ENCODE measurements around the gene CPSF6. TPM values are rescaled to one million over a fixed set of nuclear protein-coding genes. Genes with fewer than 3 reads are reported as not detected.

The CPSF6 gene
- total and polyA plus RNA-seq, 2 of the 4 experiments (the other 2 are of a cell fraction): 9.1 to 39.3 TPM

DNA sequence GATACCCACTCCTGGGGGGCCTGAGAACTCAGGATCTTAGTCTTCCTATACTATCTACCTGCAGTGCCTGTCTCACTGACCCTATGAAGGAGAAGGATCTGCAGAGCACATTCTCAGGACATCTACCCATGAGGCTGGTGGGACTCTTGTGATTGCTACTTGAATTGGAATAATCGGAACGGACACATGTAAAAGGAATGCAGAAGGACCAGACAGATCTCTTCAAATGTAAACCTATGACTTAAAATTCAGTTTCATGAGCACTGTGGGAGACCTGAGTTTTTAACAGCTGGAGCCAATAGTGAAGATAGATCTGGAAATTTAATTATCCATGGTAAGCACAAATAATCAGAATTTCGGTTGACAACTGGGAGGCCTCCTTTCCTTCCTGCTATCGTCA is 35.2 kb upstream of the CPSF6 start:
- Histone ChIP-seq H2BK15ac (ENCODE audit: low read depth, low read length) (no peak overlapping the region), H2BK5ac (ENCODE audit: low read depth, low read length, poor library complexity, severe bottlenecking) (no peak overlapping the region), H3K56ac (ENCODE audit: extremely low read depth, insufficient read depth, low read length) (no peak overlapping the region), H2AFZ (replicated peaks; ENCODE audit: low read length, poor library complexity) (no peak overlapping the region), H3K23ac (ENCODE audit: low read depth, low read length) (no peak overlapping the region), H2AK9ac (replicated peaks; ENCODE audit: low read depth, low read length, poor library complexity) (no peak overlapping the region), H2BK120ac (ENCODE audit: low read depth, low read length) (no peak overlapping the region), H3K36me3 (ENCODE audit: control insufficient read depth, insufficient read depth, low read length) (no peaks in the 10 kb centered on the region), H4K8ac (ENCODE audit: low read depth in 2 of 2, low read length in 2 of 2) (no peak overlapping the region), H3K27ac (ENCODE audit: insufficient read depth, low read length) (no peak overlapping the region), H3K4ac (ENCODE audit: low read depth, low read length) (no peak overlapping the region), H3K9ac (ENCODE audit: low read depth, low read length) (no peak overlapping the region), H3K79me1 (ENCODE audit: low read depth in 1 of 2, low read length in 2 of 2) (no peaks in the 10 kb centered on the region), H3K4me2 (ENCODE audit: low read depth, low read length) (no peak overlapping the region), H2BK20ac (ENCODE audit: low read depth, low read length) (no peak overlapping the region), H3K18ac (ENCODE audit: low read depth, low read length) (no peak overlapping the region), H4K20me1 (ENCODE audit: insufficient read depth, low read length) (no peaks in the 10 kb centered on the region), H3K9me3 (ENCODE audit: control insufficient read depth, insufficient read depth, low read length) (peaks cover 5% of the 10 kb centered on the region), H3K9me1 (ENCODE audit: insufficient read depth, low read length) (no peaks in the 10 kb centered on the region), H3K27me3 (ENCODE audit: control insufficient read depth, insufficient read depth, low read length) (no peaks in the 10 kb centered on the region; the same call in 1 of the 2 replicates), H3K4me3 (ENCODE audit: insufficient read depth, low read depth, low read length) (no peak overlapping the region), H3K14ac (replicated peaks; ENCODE audit: low read depth, low read length) (no peak overlapping the region), H4K91ac (ENCODE audit: insufficient read depth, low read depth, low read length) (no peak overlapping the region), H2AK5ac (ENCODE audit: low read depth, low read length) (no peak overlapping the region), H3K4me1 (ENCODE audit: control insufficient read depth, insufficient read depth, low read length) (no peaks in the 10 kb centered on the region), H4K5ac (ENCODE audit: low read depth, low read length) (no peak overlapping the region)
- dilution Hi-C loops (cut with HindIII; ENCODE audit: low sequenced_read_pairs, unreplicated experiment): no loop called here
- intact Hi-C loops (cut with micrococcal nuclease): no loop called here
- no CpG with 5 or more reads among the region's 4 CpGs for WGBS, 2 experiments (ENCODE audit: extremely low coverage in 2 of 2, insufficient read length in 1 of 2)
- CTCF ChIA-PET: no interaction called here
- in situ Hi-C loops (cut with MboI; ENCODE audit: low sequenced_read_pairs): no loop called here
- no TSS peak for BruUV-seq (replicated peaks)
- TF ChIP-seq CEBPB (IDR thresholded peaks at IDR 0.05; ENCODE audit: low read depth, low read length) (no peak), ELK1 (IDR thresholded peaks at IDR 0.05; ENCODE audit: borderline replicate concordance, low read depth, low read length) (no peak), FOS (IDR thresholded peaks at IDR 0.05; ENCODE audit: low read depth, low read length) (no peak), RFX5 (IDR thresholded peaks at IDR 0.05; ENCODE audit: low read depth, low read length) (no peak), RCOR1 (IDR thresholded peaks at IDR 0.05; ENCODE audit: insufficient replicate concordance, low read length) (no peak), MAZ (IDR thresholded peaks at IDR 0.05; ENCODE audit: borderline replicate concordance, low read depth, low read length) (no peak), CHD1 (IDR thresholded peaks at IDR 0.05; ENCODE audit: low read depth, low read length) (no peak), SMC3 (IDR thresholded peaks at IDR 0.05; ENCODE audit: low read depth, low read length) (no peak), MAFK (IDR thresholded peaks at IDR 0.05; ENCODE audit: low read depth, low read length) (no peak), NFE2L2 (IDR thresholded peaks at IDR 0.05; ENCODE audit: low read depth, low read length) (no peak), POLR2A (IDR thresholded peaks at IDR 0.05; ENCODE audit: low read depth, low read length) (no peak), MXI1 (IDR thresholded peaks at IDR 0.05; ENCODE audit: borderline replicate concordance, low read depth, low read length) (no peak), BHLHE40 (IDR thresholded peaks at IDR 0.05; ENCODE audit: low read depth, low read length) (no peak), RAD21 (IDR thresholded peaks at IDR 0.05; ENCODE audit: low read length) (no peak)
- TF ChIP-seq, protein P1, sequence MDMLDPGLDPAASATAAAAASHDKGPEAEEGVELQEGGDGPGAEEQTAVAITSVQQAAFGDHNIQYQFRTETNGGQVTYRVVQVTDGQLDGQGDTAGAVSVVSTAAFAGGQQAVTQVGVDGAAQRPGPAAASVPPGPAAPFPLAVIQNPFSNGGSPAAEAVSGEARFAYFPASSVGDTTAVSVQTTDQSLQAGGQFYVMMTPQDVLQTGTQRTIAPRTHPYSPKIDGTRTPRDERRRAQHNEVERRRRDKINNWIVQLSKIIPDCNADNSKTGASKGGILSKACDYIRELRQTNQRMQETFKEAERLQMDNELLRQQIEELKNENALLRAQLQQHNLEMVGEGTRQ (IDR thresholded peaks at IDR 0.05; ENCODE audit: low read depth, low read length): no peak
- TF ChIP-seq, protein P2, sequence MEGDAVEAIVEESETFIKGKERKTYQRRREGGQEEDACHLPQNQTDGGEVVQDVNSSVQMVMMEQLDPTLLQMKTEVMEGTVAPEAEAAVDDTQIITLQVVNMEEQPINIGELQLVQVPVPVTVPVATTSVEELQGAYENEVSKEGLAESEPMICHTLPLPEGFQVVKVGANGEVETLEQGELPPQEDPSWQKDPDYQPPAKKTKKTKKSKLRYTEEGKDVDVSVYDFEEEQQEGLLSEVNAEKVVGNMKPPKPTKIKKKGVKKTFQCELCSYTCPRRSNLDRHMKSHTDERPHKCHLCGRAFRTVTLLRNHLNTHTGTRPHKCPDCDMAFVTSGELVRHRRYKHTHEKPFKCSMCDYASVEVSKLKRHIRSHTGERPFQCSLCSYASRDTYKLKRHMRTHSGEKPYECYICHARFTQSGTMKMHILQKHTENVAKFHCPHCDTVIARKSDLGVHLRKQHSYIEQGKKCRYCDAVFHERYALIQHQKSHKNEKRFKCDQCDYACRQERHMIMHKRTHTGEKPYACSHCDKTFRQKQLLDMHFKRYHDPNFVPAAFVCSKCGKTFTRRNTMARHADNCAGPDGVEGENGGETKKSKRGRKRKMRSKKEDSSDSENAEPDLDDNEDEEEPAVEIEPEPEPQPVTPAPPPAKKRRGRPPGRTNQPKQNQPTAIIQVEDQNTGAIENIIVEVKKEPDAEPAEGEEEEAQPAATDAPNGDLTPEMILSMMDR (conservative IDR thresholded peaks at IDR 0.05; ENCODE audit: low read depth, low read length): no peak
- ATAC-seq (ENCODE audit: low read depth): no peak
- DNase-seq: no peak
- POLR2A ChIA-PET (ENCODE audit: unreplicated experiment): no interaction called here

Measured in IMR-90 (cell line).